Psoas muscle (tissue), 8 donors: Measurements from ENCODE around the gene ZFAND4. TPM values are rescaled to one million over a fixed set of nuclear protein-coding genes. Genes with fewer than 3 reads are reported as not detected.

Experiments
- ATAC-seq, 4 donors: fragments of 200-7000 bp; cut with Tn5 transposase; one replicate each; pipeline ENCODE4 v1.9.1; 2020; ENCODE audit warnings: moderate library complexity in 3 of 4, mild to moderate bottlenecking in 2 of 4
- DNase-seq, 2 donors: peaks; one replicate each; pipeline ENCODE4 v3.0.0-alpha.2; 2020
- H3K27ac ChIP-seq: fragments of 200-600 bp; one replicate; pipeline ENCODE4 v1.8.0; 2022
- H3K27me3 ChIP-seq, 3 donors: fragments of 200-600 bp in 1 of 3; one replicate each; pipeline versions ENCODE4 v1.6.1 to v1.8.0; 2013 to 2022; ENCODE audit warnings: low read length in 2 of 3, mild to moderate bottlenecking in 2 of 3, moderate library complexity in 1 of 3; ENCODE audit not compliant: insufficient read depth in 3 of 3
- H3K36me3 ChIP-seq, 2 donors: fragments of 200-600 bp in 1 of 2; one replicate each; pipeline versions ENCODE4 v1.6.1 to v1.8.0; 2013 to 2022; ENCODE audit warnings: low read depth in 1 of 2, mild to moderate bottlenecking in 1 of 2, moderate library complexity in 1 of 2; ENCODE audit not compliant: insufficient read depth in 1 of 2
- H3K4me1 ChIP-seq: fragments of 200-600 bp; one replicate; pipeline ENCODE4 v1.8.0; 2022
- H3K4me3 ChIP-seq: fragments of 200-600 bp; one replicate; pipeline ENCODE4 v1.8.0; 2022; ENCODE audit warnings: mild to moderate bottlenecking
- H3K9me3 ChIP-seq: fragments of 200-600 bp; one replicate; pipeline ENCODE4 v1.8.0; 2022
- CTCF ChIP-seq: fragments of 200-600 bp; IDR thresholded peaks from one replicate; pipeline ENCODE4 v1.8.0; 2022; ENCODE audit warnings: antibody characterized with exemption
- WGBS, 3 donors: extraction: QIAGEN DNeasy Blood & Tissue Kit; methylation state at CpG; one replicate each; pipeline versions ENCODE4 v1.1.6 to v1.1.7; 2013; 5-methylcytosine and 5-hydroxymethylcytosine counted together
- intact Hi-C, 2 donors: fragments of 100-400 bp; cut with DNase I; formaldehyde crosslinking; loops; one replicate each; pipeline versions ENCODE4 v1.11.0 to v1.14.2; 2022
- polyA plus RNA-seq, 3 donors: library from polyadenylated mRNA; stranded (reverse); fragments of 200-250 nt; gene quantifications; one replicate each; pipeline ENCODE4 v1.2.3, GENCODE V29; 2013
- total RNA-seq, 4 donors: library from RNA; stranded (reverse); fragmentation: NEBNext Ultra II Directional in 2 of 4; extraction: Animal tissue kit (Norgen Biotek cat#: 25700) in 2 of 4; gene quantifications; one replicate each; pipeline versions ENCODE4 v1.2.1 to v1.2.4, GENCODE V29; 2021 to 2023
- donor health status: healthy with polysubstance abuse.
- donor health status: DM: no; HTN: no; CAD: no; lungs with moderate emphysema.
- donor health status: Bipolar disorder and iron deficiency.
- donor health status: healthy.
- donor health status: DM: yes; HTN: yes; CAD: no.
- donor health status: DM: no; HTN: no; CAD: no.
- donor health status: DM: no; HTN: no; CAD: no.
- donor health status: DM: yes; HTN: yes; CAD: no.

The ZFAND4 gene
- total and polyA plus RNA-seq, 7 donors, result 2.4 to 7.2 (median 6.0) TPM

GRCh38 chr10:45640049-45640448 is 32.5 kb downstream of the ZFAND4 start:
- intact Hi-C loops, result no loop called here
- H3K36me3 ChIP-seq, result peaks cover 0 to 18% of the 10 kb centered on the region in 2 donors
- no peaks in the 10 kb centered on the region for H3K27me3 ChIP-seq
- ATAC-seq, result no peak
- H3K4me1 ChIP-seq, result no peaks in the 10 kb centered on the region
- no peak overlapping the region for H3K27ac ChIP-seq
- no peak for TF ChIP-seq CTCF
- no peak for DNase-seq
- WGBS, 3 donors, result 88 to 94% (median 90%) methylated on average over 1 of the region's 1 CpG
- H3K4me3 ChIP-seq, result no peak overlapping the region
- no peaks in the 10 kb centered on the region for H3K9me3 ChIP-seq

- no peak overlapping the region for H3K27ac ChIP-seq
- no peaks in the 10 kb centered on the region for H3K27me3 ChIP-seq
- peak overlapping the region; percentile 13 for H3K4me3 ChIP-seq
- WGBS, 3 donors, result 28 to 70% (median 58%) methylated on average over 5 of the region's 5 CpGs
- no peak for TF ChIP-seq CTCF
- peak in 3 of 4 donors; percentile 73 to 86 (median 79) for ATAC-seq
- intact Hi-C loops, result no loop called here
- H3K9me3 ChIP-seq, result no peaks in the 10 kb centered on the region
- H3K36me3 ChIP-seq, result peaks cover 0 to 2% of the 10 kb centered on the region in 2 donors
- no peak for DNase-seq
- H3K4me1 ChIP-seq, result peaks cover 16% of the 10 kb centered on the region
Measured at GRCh38 chr10:45627412-45628048, 45.0 kb downstream of the ZFAND4 start.

GRCh38 chr10:45625879-45626278 is 46.7 kb downstream of the ZFAND4 start:
- peaks cover 0 to 2% of the 10 kb centered on the region in 2 donors for H3K36me3 ChIP-seq
- peak overlapping the region; percentile 11 for H3K27ac ChIP-seq
- H3K27me3 ChIP-seq, result no peaks in the 10 kb centered on the region
- no peak overlapping the region for H3K4me3 ChIP-seq
- DNase-seq, result no peak
- peak; percentile 59 to 93 (median 71) for ATAC-seq
- no peaks in the 10 kb centered on the region for H3K9me3 ChIP-seq
- intact Hi-C loops, result no loop called here
- TF ChIP-seq CTCF, result no peak
- H3K4me1 ChIP-seq, result peaks cover 16% of the 10 kb centered on the region
- 35 to 54% (median 51%) methylated on average over 3 of the region's 3 CpGs for WGBS, 3 donors

GRCh38 chr10:45624724-45625123 is 47.8 kb downstream of the ZFAND4 start:
- intact Hi-C loops, result no loop called here
- DNase-seq (no peak), ATAC-seq (no peak)

More at GRCh38 chr10:45624724-45625123, 47.8 kb downstream of the ZFAND4 start:
- H3K27me3 ChIP-seq, result no peaks in the 10 kb centered on the region
- no peak overlapping the region for H3K27ac ChIP-seq
- WGBS, 3 donors, result 81 to 96% (median 92%) methylated on average over 6 of the region's 6 CpGs
- no peak overlapping the region for H3K4me3 ChIP-seq
- TF ChIP-seq CTCF, result no peak
- H3K9me3 ChIP-seq, result no peaks in the 10 kb centered on the region
- H3K36me3 ChIP-seq, result peaks cover 0 to 2% of the 10 kb centered on the region in 2 donors
- peaks cover 16% of the 10 kb centered on the region for H3K4me1 ChIP-seq
